Loucy (cell line): ENCODE measurements around the gene THADA.

Source experiments
- H2AFZ ChIP-seq: fragments of 200-600 bp; sonication (generic); 2 replicates; pipeline ENCODE4 v1.6.0; 2016; ENCODE audit warnings: antibody characterized with exemption, mild to moderate bottlenecking, low read length, moderate library complexity
- H3F3A ChIP-seq: fragments of 200-600 bp; 2 replicates; pipeline ENCODE4 v1.6.0; 2016; ENCODE audit warnings: antibody characterized with exemption, low read depth, mild to moderate bottlenecking
- H3K27me3 ChIP-seq: fragments of 200-600 bp; sonication (generic); 2 replicates; pipeline ENCODE4 v1.6.1; 2014; ENCODE audit warnings: low read length, mild to moderate bottlenecking; ENCODE audit not compliant: insufficient read depth, poor library complexity, severe bottlenecking
- H3K36me3 ChIP-seq: fragments of 200-600 bp; sonication (generic); 2 replicates; pipeline ENCODE4 v1.6.1; 2016; ENCODE audit warnings: low read length; ENCODE audit not compliant: insufficient read depth
- H3K4me1 ChIP-seq: fragments of 200-600 bp; sonication (generic); 2 replicates; pipeline ENCODE4 v1.5.1; 2014; ENCODE audit warnings: low read length, mild to moderate bottlenecking; ENCODE audit not compliant: insufficient read depth, poor library complexity, severe bottlenecking
- H3K4me2 ChIP-seq: fragments of 200-600 bp; sonication (generic); 2 replicates; pipeline ENCODE4 v1.6.0; 2014; ENCODE audit warnings: antibody characterized with exemption, low read length, low read depth, mild to moderate bottlenecking; ENCODE audit not compliant: poor library complexity, severe bottlenecking
- H3K4me3 ChIP-seq: fragments of 200-600 bp; sonication (generic); 2 replicates; pipeline ENCODE4 v1.5.1; 2014; ENCODE audit warnings: low read length, mild to moderate bottlenecking, mixed read lengths; ENCODE audit not compliant: poor library complexity, severe bottlenecking
- H3K79me2 ChIP-seq: fragments of 200-600 bp; sonication (generic); 2 replicates; pipeline ENCODE4 v1.6.1; 2014; ENCODE audit warnings: low read length; ENCODE audit not compliant: insufficient read depth
- H3K9ac ChIP-seq: fragments of 200-600 bp; sonication (generic); 2 replicates; pipeline ENCODE4 v1.6.0; 2014; ENCODE audit warnings: mild to moderate bottlenecking, low read depth, low read length, moderate library complexity; ENCODE audit not compliant: poor library complexity, severe bottlenecking
- H3K9me2 ChIP-seq: fragments of 200-600 bp; sonication (generic); replicated peaks from 2 replicates; pipeline ENCODE4 v1.6.1; 2016; ENCODE audit warnings: low read depth, low read length, mixed read lengths
- H3K9me3 ChIP-seq: fragments of 200-600 bp; sonication (generic); 2 replicates; pipeline ENCODE4 v1.6.1; 2014; ENCODE audit warnings: mild to moderate bottlenecking, antibody characterized with exemption, low read length, low read depth; ENCODE audit not compliant: insufficient read depth
- H4K20me1 ChIP-seq: fragments of 200-600 bp; sonication (generic); 2 replicates; pipeline ENCODE4 v1.6.0; 2014; ENCODE audit warnings: antibody characterized with exemption, low read length, mild to moderate bottlenecking; ENCODE audit not compliant: insufficient read depth, poor library complexity, severe bottlenecking
- CTCF ChIP-seq: fragments of 200-600 bp; sonication (generic); conservative IDR thresholded peaks from 2 replicates; pipeline ENCODE4 v1.5.1; 2014; ENCODE audit warnings: mild to moderate bottlenecking, antibody characterized with exemption, low read length
- EZH2phosphoT487 ChIP-seq: fragments of 200-600 bp; IDR thresholded peaks from 2 replicates; pipeline ENCODE4 v1.6.1; 2018; ENCODE audit warnings: antibody characterized with exemption, mild to moderate bottlenecking, moderate library complexity, borderline replicate concordance

THADA gene

GRCh38 chr2:43218155-43218701 is 377.6 kb downstream of the THADA start:
- Histone ChIP-seq H3F3A (peaks cover 23% of the 10 kb centered on the region), H4K20me1 (peaks cover 23% of the 10 kb centered on the region), H3K27me3 (no peaks in the 10 kb centered on the region), H3K36me3 (peaks cover 11% of the 10 kb centered on the region), H3K9me2 (no peaks in the 10 kb centered on the region), H3K4me2 (peak overlapping the region; percentile 97), H2AFZ (0 out of 2 replicates have a peak overlapping the region, but pooled peaks have one; percentile 14), H3K9me3 (no peaks in the 10 kb centered on the region), H3K79me2 (peaks cover 31% of the 10 kb centered on the region), H3K4me1 (peaks cover 47% of the 10 kb centered on the region), H3K9ac (peak overlapping the region; percentile 100), H3K4me3 (peak overlapping the region; percentile 97)
- TF ChIP-seq EZH2phosphoT487 (no peak), CTCF (no peak)

GRCh38 chr2:43217228-43218154 is 378.3 kb downstream of the THADA start:
- H2AFZ ChIP-seq, result no peak overlapping the region
- peak overlapping the region; percentile 97 for H3K4me3 ChIP-seq
- no peaks in the 10 kb centered on the region for H3K9me3 ChIP-seq
- H3K4me1 ChIP-seq, result peaks cover 43% of the 10 kb centered on the region
- H3K4me2 ChIP-seq, result peak overlapping the region; percentile 97
- H3K27me3 ChIP-seq, result no peaks in the 10 kb centered on the region
- peaks cover 23% of the 10 kb centered on the region for H3F3A ChIP-seq
- H3K9me2 ChIP-seq, result no peaks in the 10 kb centered on the region
- peaks cover 24% of the 10 kb centered on the region for H3K79me2 ChIP-seq
- peaks cover 15% of the 10 kb centered on the region for H4K20me1 ChIP-seq
- peak overlapping the region; percentile 100 for H3K9ac ChIP-seq
- peaks cover 5% of the 10 kb centered on the region; the same call in 1 of the 2 replicates for H3K36me3 ChIP-seq
- TF ChIP-seq CTCF (no peak), EZH2phosphoT487 (no peak)

GRCh38 chr2:43216629-43217028 is 379.2 kb downstream of the THADA start:
- Histone ChIP-seq H3K4me1 (peaks cover 36% of the 10 kb centered on the region), H3K4me3 (no peak overlapping the region), H3K79me2 (peaks cover 15% of the 10 kb centered on the region), H3K9ac (no peak overlapping the region), H3K36me3 (no peaks in the 10 kb centered on the region), H3K4me2 (no peak overlapping the region), H3K9me2 (no peaks in the 10 kb centered on the region), H2AFZ (no peak overlapping the region), H3K27me3 (no peaks in the 10 kb centered on the region), H4K20me1 (peaks cover 7% of the 10 kb centered on the region), H3K9me3 (no peaks in the 10 kb centered on the region), H3F3A (peaks cover 21% of the 10 kb centered on the region)
- TF ChIP-seq EZH2phosphoT487, result no peak
- no peak for TF ChIP-seq CTCF
